ENCODE data around the gene GLB1L2.

The GLB1L2 gene

GRCh38 chr11:134347441-134347840, 15.7 kb downstream of the GLB1L2 start:
- H3K9ac ChIP-seq (ENCODE audit: low read depth, low read length) = no peak overlapping the region
- no peak overlapping the region for H3K4me3 ChIP-seq (ENCODE audit: low read depth in 1 of 2, low read length in 2 of 2)
- ATAC-seq (ENCODE audit: insufficient read depth, low read depth) (no peak), DNase-seq (no peak)
- TF ChIP-seq EZH2 (IDR thresholded peaks at IDR 0.05; ENCODE audit: borderline replicate concordance, low read depth, low read length, severe bottlenecking) = no peak
- no peak for TF ChIP-seq CTCF (IDR thresholded peaks at IDR 0.05; ENCODE audit: borderline replicate concordance, extremely low read depth, low read length, poor library complexity, severe bottlenecking)
- no peaks in the 10 kb centered on the region for H3K9me3 ChIP-seq (ENCODE audit: insufficient read depth, low read length, severe bottlenecking)
- no peaks in the 10 kb centered on the region for H3K79me2 ChIP-seq (ENCODE audit: insufficient read depth, low read length)
- peaks cover 12% of the 10 kb centered on the region for H3K4me1 ChIP-seq (ENCODE audit: insufficient read depth, low read length)
- H3K36me3 ChIP-seq (ENCODE audit: insufficient read depth, low read length) = no peaks in the 10 kb centered on the region
- H4K20me1 ChIP-seq (ENCODE audit: insufficient read depth, low read length) = no peaks in the 10 kb centered on the region
- H2AFZ ChIP-seq (ENCODE audit: low read depth, low read length) = no peak overlapping the region
- H3K27ac ChIP-seq (ENCODE audit: low read length) = no peak overlapping the region
- H3K27me3 ChIP-seq (ENCODE audit: insufficient read depth, low read length, poor library complexity) = no peaks in the 10 kb centered on the region
- no peak overlapping the region for H3K4me2 ChIP-seq (ENCODE audit: insufficient read depth, low read length)

- no peaks in the 10 kb centered on the region for H3K36me3 ChIP-seq (ENCODE audit: insufficient read depth, low read length)
- ATAC-seq (ENCODE audit: insufficient read depth, low read depth) = peak; percentile 59
Observed at GRCh38 chr11:134349109-134349801, 17.5 kb downstream of the GLB1L2 start.

GRCh38 chr11:134349802-134350355, 18.1 kb downstream of the GLB1L2 start:
- no peak for DNase-seq
- H3K9ac ChIP-seq (ENCODE audit: low read depth, low read length) = no peak overlapping the region

More at GRCh38 chr11:134349109-134349801, 17.5 kb downstream of the GLB1L2 start:
- no peak overlapping the region for H3K9ac ChIP-seq (ENCODE audit: low read depth, low read length)
- no peak overlapping the region for H3K4me2 ChIP-seq (ENCODE audit: insufficient read depth, low read length)
- TF ChIP-seq EZH2 (IDR thresholded peaks at IDR 0.05; ENCODE audit: borderline replicate concordance, low read depth, low read length, severe bottlenecking) (no peak), CTCF (IDR thresholded peaks at IDR 0.05; ENCODE audit: borderline replicate concordance, extremely low read depth, low read length, poor library complexity, severe bottlenecking) (no peak)
- no peak for DNase-seq
- no peak overlapping the region for H2AFZ ChIP-seq (ENCODE audit: low read depth, low read length)
- no peaks in the 10 kb centered on the region for H3K27me3 ChIP-seq (ENCODE audit: insufficient read depth, low read length, poor library complexity)
- no peak overlapping the region for H3K27ac ChIP-seq (ENCODE audit: low read length)
- no peaks in the 10 kb centered on the region for H3K9me3 ChIP-seq (ENCODE audit: insufficient read depth, low read length, severe bottlenecking)
- H3K4me3 ChIP-seq (ENCODE audit: low read depth in 1 of 2, low read length in 2 of 2) = no peak overlapping the region
- no peaks in the 10 kb centered on the region for H3K79me2 ChIP-seq (ENCODE audit: insufficient read depth, low read length)
- H4K20me1 ChIP-seq (ENCODE audit: insufficient read depth, low read length) = no peaks in the 10 kb centered on the region
- H3K4me1 ChIP-seq (ENCODE audit: insufficient read depth, low read length) = peaks cover 12% of the 10 kb centered on the region

More at GRCh38 chr11:134349802-134350355, 18.1 kb downstream of the GLB1L2 start:
- Histone ChIP-seq H3K4me2 (ENCODE audit: insufficient read depth, low read length) (no peak overlapping the region), H3K36me3 (ENCODE audit: insufficient read depth, low read length) (no peaks in the 10 kb centered on the region), H2AFZ (ENCODE audit: low read depth, low read length) (no peak overlapping the region), H3K79me2 (ENCODE audit: insufficient read depth, low read length) (no peaks in the 10 kb centered on the region), H3K27me3 (ENCODE audit: insufficient read depth, low read length, poor library complexity) (no peaks in the 10 kb centered on the region), H3K4me1 (ENCODE audit: insufficient read depth, low read length) (peaks cover 12% of the 10 kb centered on the region), H3K9me3 (ENCODE audit: insufficient read depth, low read length, severe bottlenecking) (no peaks in the 10 kb centered on the region), H3K27ac (ENCODE audit: low read length) (peak overlapping the region; percentile 6; the same call in 1 of the 2 replicates), H3K4me3 (ENCODE audit: low read depth in 1 of 2, low read length in 2 of 2) (no peak overlapping the region), H4K20me1 (ENCODE audit: insufficient read depth, low read length) (no peaks in the 10 kb centered on the region)
- no peak for TF ChIP-seq CTCF (IDR thresholded peaks at IDR 0.05; ENCODE audit: borderline replicate concordance, extremely low read depth, low read length, poor library complexity, severe bottlenecking)
- TF ChIP-seq EZH2 (IDR thresholded peaks at IDR 0.05; ENCODE audit: borderline replicate concordance, low read depth, low read length, severe bottlenecking) = no peak
- ATAC-seq (ENCODE audit: insufficient read depth, low read depth) = no peak

Measured in DND-41 (cell line).